Thyroid gland (tissue), 4 donors: ENCODE results near the gene COP1. TPM values are rescaled to one million over a fixed set of nuclear protein-coding genes. Genes with fewer than 3 reads are reported as not detected.

ENCODE experiments used
- DNase-seq, 2 donors: peaks; one replicate each; pipeline ENCODE4 v3.0.0-alpha.2; 2019
- H3K27ac ChIP-seq, 3 donors: fragments of 200-600 bp; sonication (generic); 1 replicate in 2 of 3; 2 replicates in 1 of 3; pipeline ENCODE4 v1.5.1; 2016 to 2019; ENCODE audit warnings: mild to moderate bottlenecking in 1 of 3, moderate library complexity in 1 of 3
- H3K27me3 ChIP-seq: fragments of 200-600 bp; sonication (generic); one replicate; pipeline ENCODE4 v1.5.1; 2019
- H3K36me3 ChIP-seq, 2 donors: fragments of 200-600 bp; sonication (generic); one replicate each; pipeline ENCODE4 v1.5.1; 2016 to 2019
- H3K4me1 ChIP-seq, 2 donors: fragments of 200-600 bp; sonication (generic); one replicate each; pipeline ENCODE4 v1.5.1; 2017 to 2019
- H3K4me3 ChIP-seq, 3 donors: fragments of 200-600 bp; sonication (generic); replicated peaks in 1 of 3; 1 replicate in 2 of 3; 2 replicates in 1 of 3; pipeline ENCODE4 v1.5.1; 2016; ENCODE audit warnings: mild to moderate bottlenecking in 1 of 3
- H3K9me3 ChIP-seq: fragments of 200-600 bp; sonication (generic); one replicate; pipeline ENCODE4 v1.5.1; 2017
- POLR2A ChIP-seq, 2 donors: fragments of 450-650 bp; IDR thresholded peaks; one replicate each; pipeline ENCODE4 v1.6.1; 2017; ENCODE audit warnings: antibody characterized with exemption in 2 of 2, mild to moderate bottlenecking in 2 of 2, moderate library complexity in 1 of 2
- WGBS, 2 donors: methylation state at CpG; one replicate each; pipeline ENCODE4 v1.1.5; 2017; 5-methylcytosine and 5-hydroxymethylcytosine counted together
- intact Hi-C: fragments of 100-400 bp; cut with DNase I; formaldehyde crosslinking; loops from one replicate; pipeline ENCODE4 v1.15.1; 2023
- total RNA-seq, 4 donors: library from RNA; depleted of rRNA; stranded (reverse); fragments of >200 nt; gene quantifications; one replicate each; pipeline ENCODE4 v1.2.3, GENCODE V29; 2016
- TF ChIP-seq, protein P1 (sequence below), 6 experiments: fragments of 200-600 bp in 3 of 6; fragments of 450-650 bp in 3 of 6; sonication (generic) in 3 of 6; IDR thresholded peaks; one replicate each; pipeline ENCODE4 v1.5.1; 2016 to 2019; ENCODE audit warnings: antibody characterized with exemption in 6 of 6, mild to moderate bottlenecking in 2 of 6, inconsistent platforms in 1 of 6, moderate library complexity in 1 of 6

COP1 gene
- total RNA-seq, 4 donors from 2014 or later = 67.8 to 116 (median 78.5) TPM

DNA sequence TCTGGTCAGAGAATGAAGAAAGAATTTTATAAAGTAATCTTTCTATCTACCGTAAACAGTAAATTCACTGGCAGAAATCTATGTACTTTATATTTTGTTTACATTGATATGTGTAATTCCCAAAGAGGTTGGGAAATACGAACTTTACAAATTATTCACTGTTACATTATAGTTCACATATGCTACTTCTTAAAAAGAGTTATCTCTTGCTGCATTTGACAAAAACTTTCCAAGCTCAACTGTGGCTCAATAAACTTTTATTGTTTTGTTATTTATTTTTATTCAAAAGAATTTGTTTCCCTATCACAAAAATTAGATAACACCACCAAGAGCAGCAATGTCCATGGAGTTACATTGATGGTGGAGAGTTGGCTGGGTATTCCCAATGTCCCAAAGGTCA, 262.5 kb downstream of the COP1 start:
- H3K4me1 ChIP-seq = no peaks in the 10 kb centered on the region
- H3K4me3 ChIP-seq = no peak overlapping the region
- intact Hi-C loops = no loop called here
- no peak for TF ChIP-seq POLR2A (IDR thresholded peaks at IDR 0.05)
- TF ChIP-seq, protein P1, sequence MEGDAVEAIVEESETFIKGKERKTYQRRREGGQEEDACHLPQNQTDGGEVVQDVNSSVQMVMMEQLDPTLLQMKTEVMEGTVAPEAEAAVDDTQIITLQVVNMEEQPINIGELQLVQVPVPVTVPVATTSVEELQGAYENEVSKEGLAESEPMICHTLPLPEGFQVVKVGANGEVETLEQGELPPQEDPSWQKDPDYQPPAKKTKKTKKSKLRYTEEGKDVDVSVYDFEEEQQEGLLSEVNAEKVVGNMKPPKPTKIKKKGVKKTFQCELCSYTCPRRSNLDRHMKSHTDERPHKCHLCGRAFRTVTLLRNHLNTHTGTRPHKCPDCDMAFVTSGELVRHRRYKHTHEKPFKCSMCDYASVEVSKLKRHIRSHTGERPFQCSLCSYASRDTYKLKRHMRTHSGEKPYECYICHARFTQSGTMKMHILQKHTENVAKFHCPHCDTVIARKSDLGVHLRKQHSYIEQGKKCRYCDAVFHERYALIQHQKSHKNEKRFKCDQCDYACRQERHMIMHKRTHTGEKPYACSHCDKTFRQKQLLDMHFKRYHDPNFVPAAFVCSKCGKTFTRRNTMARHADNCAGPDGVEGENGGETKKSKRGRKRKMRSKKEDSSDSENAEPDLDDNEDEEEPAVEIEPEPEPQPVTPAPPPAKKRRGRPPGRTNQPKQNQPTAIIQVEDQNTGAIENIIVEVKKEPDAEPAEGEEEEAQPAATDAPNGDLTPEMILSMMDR (IDR thresholded peaks at IDR 0.05) = no peak
- WGBS, 2 donors = 96 to 98% methylated on average over 2 of the region's 2 CpGs
- H3K27ac ChIP-seq = no peak overlapping the region
- H3K9me3 ChIP-seq = no peaks in the 10 kb centered on the region
- H3K36me3 ChIP-seq = peaks cover 0 to 5% of the 10 kb centered on the region in 2 donors
- H3K27me3 ChIP-seq = no peaks in the 10 kb centered on the region
- no peak for DNase-seq

DNA sequence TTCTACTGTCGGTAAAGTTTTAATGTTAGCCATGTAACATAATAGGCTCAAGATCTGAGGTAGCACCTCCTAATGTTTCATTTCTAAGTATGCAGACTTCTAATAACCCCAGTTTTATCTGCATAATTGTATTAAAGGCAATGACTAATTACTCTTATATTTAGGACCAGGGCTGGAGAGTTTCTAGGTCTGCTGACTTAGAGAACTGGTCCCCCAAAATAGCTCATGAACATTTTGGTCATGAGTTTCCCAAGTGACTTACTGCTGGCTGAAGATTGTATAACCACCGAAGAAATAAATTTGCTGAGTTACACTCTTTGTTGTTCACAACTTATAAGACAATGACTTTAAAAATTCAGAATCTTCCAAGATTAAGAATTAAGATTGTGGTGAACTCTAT, 265.9 kb downstream of the COP1 start:
- peaks cover 0 to 5% of the 10 kb centered on the region in 2 donors for H3K36me3 ChIP-seq
- no peaks in the 10 kb centered on the region for H3K27me3 ChIP-seq
- no peak for TF ChIP-seq POLR2A (IDR thresholded peaks at IDR 0.05)
- TF ChIP-seq, protein P1 (IDR thresholded peaks at IDR 0.05) = no peak
- WGBS, 2 donors = 87 to 90% methylated on average over 2 of the region's 2 CpGs
- intact Hi-C loops = no loop called here
- H3K4me1 ChIP-seq = no peaks in the 10 kb centered on the region
- H3K4me3 ChIP-seq = no peak overlapping the region
- H3K9me3 ChIP-seq = no peaks in the 10 kb centered on the region
- no peak for DNase-seq
- H3K27ac ChIP-seq = no peak overlapping the region

DNA sequence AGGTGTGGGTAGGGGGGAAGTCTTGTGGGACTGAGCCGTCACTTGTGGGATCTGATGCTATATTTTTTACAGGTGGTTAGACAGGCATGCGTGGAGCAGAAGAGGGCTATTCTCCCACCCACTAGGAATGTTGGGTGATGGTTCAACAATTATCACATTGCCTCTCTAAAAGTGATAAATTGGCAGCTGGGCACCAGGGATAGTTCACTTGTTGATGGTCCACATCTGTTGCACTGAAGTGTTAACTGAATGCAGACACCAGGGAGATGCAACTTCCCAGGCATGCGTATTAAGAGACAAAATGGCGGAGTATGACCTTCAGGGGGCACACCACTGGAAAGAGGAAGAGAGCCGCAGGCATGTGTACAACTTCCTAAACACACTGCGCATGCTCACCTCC, 270.4 kb downstream of the COP1 start:
- H3K27ac ChIP-seq = no peak overlapping the region
- peaks cover 0 to 5% of the 10 kb centered on the region in 2 donors for H3K36me3 ChIP-seq
- intact Hi-C loops = no loop called here
- TF ChIP-seq, protein P1 (IDR thresholded peaks at IDR 0.05) = no peak
- no peak for TF ChIP-seq POLR2A (IDR thresholded peaks at IDR 0.05)
- DNase-seq = no peak
- 94 to 98% methylated on average over 6 of the region's 6 CpGs for WGBS, 2 donors
- no peaks in the 10 kb centered on the region for H3K9me3 ChIP-seq
- no peaks in the 10 kb centered on the region for H3K27me3 ChIP-seq
- H3K4me1 ChIP-seq = no peaks in the 10 kb centered on the region
- no peak overlapping the region for H3K4me3 ChIP-seq

DNA sequence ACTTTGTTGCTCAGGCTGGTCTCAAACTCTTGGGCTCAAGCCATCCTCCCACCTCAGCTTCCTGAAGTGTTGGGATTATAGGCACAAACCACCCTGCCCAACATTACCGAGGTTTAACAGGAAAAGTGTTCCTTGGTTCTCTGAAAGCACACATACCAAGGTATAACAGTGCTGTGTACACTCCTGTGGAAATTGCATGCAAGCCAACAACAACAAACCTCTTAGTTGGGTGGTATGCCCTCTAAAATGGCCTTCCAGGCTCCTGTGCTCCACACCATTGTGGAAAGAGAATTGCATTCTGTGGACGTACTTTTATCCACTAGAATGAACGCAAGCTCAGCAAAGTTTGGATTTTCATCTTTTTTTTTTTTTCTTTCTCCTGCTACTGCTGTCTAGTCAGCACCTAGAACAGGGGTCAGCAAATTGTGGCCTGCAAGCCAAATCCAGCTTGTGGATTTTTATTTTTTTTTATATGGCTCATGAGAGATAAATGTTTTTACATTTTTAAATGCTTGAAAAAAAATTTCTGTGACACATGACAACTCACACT, 271.4 kb downstream of the COP1 start:
- WGBS, 2 donors = 43 to 48% methylated on average over 3 of the region's 3 CpGs
- no peak for DNase-seq
- TF ChIP-seq, protein P1 (IDR thresholded peaks at IDR 0.05) = no peak
- TF ChIP-seq POLR2A (IDR thresholded peaks at IDR 0.05) = no peak
- intact Hi-C loops = no loop called here
- Histone ChIP-seq H3K27ac (no peak overlapping the region), H3K36me3 (peaks cover 0 to 5% of the 10 kb centered on the region in 2 donors), H3K9me3 (no peaks in the 10 kb centered on the region), H3K4me1 (no peaks in the 10 kb centered on the region), H3K4me3 (no peak overlapping the region), H3K27me3 (no peaks in the 10 kb centered on the region)

DNA sequence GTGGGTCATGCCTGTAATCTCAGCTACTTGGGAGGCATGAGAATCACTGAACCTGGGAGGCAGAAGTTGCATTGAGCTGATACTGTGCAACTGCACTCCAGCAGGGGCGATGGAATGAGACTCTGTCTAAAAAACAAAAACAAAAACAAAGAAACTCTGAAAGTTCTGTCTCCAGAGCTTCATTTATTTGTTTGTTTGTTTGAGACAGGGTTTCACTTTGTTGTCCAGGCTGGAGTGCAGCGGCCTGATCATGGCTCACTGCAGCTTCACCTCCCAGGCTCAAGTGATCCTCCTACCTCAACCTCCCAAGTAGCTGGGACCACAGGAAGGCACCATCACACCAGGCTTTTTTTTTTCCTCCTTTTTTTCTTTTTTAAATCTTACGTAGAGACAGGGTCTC, 271.9 kb downstream of the COP1 start:
- no peaks in the 10 kb centered on the region for H3K9me3 ChIP-seq
- H3K4me3 ChIP-seq = no peak overlapping the region
- no peak for DNase-seq
- intact Hi-C loops = no loop called here
- WGBS, 2 donors = 94% methylated on average over 3 of the region's 3 CpGs
- peaks cover 0 to 4% of the 10 kb centered on the region in 2 donors for H3K36me3 ChIP-seq
- no peak overlapping the region for H3K27ac ChIP-seq
- no peaks in the 10 kb centered on the region for H3K27me3 ChIP-seq
- H3K4me1 ChIP-seq = no peaks in the 10 kb centered on the region
- TF ChIP-seq POLR2A (IDR thresholded peaks at IDR 0.05) = no peak
- TF ChIP-seq, protein P1 (IDR thresholded peaks at IDR 0.05) = no peak
